SK-N-SH treated with all-trans-retinoic acid at 6 μM for 48 hours (cell line): ENCODE data around the gene HDAC4.

Source experiments
- ATAC-seq: fragments of 200-7000 bp; cut with Tn5 transposase; 3 replicates; pipeline ENCODE4 v1.9.1; 2020; ENCODE audit warnings: mild to moderate bottlenecking, moderate library complexity
- ARNTL ChIP-seq: fragments of 450-650 bp; formaldehyde crosslinking; IDR thresholded peaks from 2 replicates; pipeline ENCODE4 v1.5.0; 2020; ENCODE audit warnings: low read depth, mild to moderate bottlenecking, moderate library complexity, borderline replicate concordance
- BACH2 ChIP-seq: fragments of 250-450 bp; sonication (Bioruptor Pico); IDR thresholded peaks from 2 replicates; pipeline ENCODE4 v1.9.0; 2021; ENCODE audit warnings: mild to moderate bottlenecking, borderline replicate concordance
- CSDC2 ChIP-seq: fragments of 250-450 bp; sonication (Bioruptor Pico); IDR thresholded peaks from 2 replicates; pipeline ENCODE4 v1.5.0; 2020; ENCODE audit warnings: mild to moderate bottlenecking, moderate library complexity
- ESRRG ChIP-seq: fragments of 250-450 bp; sonication (Bioruptor Pico); IDR thresholded peaks from 2 replicates; pipeline ENCODE4 v1.6.1; 2021; ENCODE audit warnings: mild to moderate bottlenecking
- OSR1 ChIP-seq: fragments of 250-450 bp; sonication (Bioruptor Pico); IDR thresholded peaks from 2 replicates; pipeline ENCODE4 v1.8.0; 2022; ENCODE audit warnings: moderate library complexity, mild to moderate bottlenecking, inconsistent platforms
- PPARA ChIP-seq: fragments of 250-450 bp; sonication (Bioruptor Pico); IDR thresholded peaks from 2 replicates; pipeline ENCODE4 v1.5.0; 2020; ENCODE audit warnings: mild to moderate bottlenecking, borderline replicate concordance
- RARB ChIP-seq: fragments of 250-450 bp; sonication (Bioruptor Pico); IDR thresholded peaks from 2 replicates; pipeline ENCODE4 v1.8.0; 2021; ENCODE audit warnings: mild to moderate bottlenecking, moderate library complexity
- SNAI2 ChIP-seq: fragments of 250-450 bp; sonication (Bioruptor Pico); IDR thresholded peaks from 2 replicates; pipeline ENCODE4 v1.5.0; 2020; ENCODE audit warnings: mild to moderate bottlenecking, moderate library complexity
- TCF4 ChIP-seq: fragments of 250-450 bp; sonication (Bioruptor Pico); IDR thresholded peaks from 2 replicates; pipeline ENCODE4 v1.8.0; 2021; ENCODE audit warnings: mild to moderate bottlenecking, moderate library complexity, borderline replicate concordance
- ZC3H10 ChIP-seq: fragments of 250-450 bp; sonication (Bioruptor Pico); IDR thresholded peaks from 2 replicates; pipeline ENCODE4 v1.5.1; 2021; ENCODE audit warnings: mild to moderate bottlenecking, moderate library complexity
- ZFP3 ChIP-seq: fragments of 250-450 bp; sonication (Bioruptor Pico); IDR thresholded peaks from 2 replicates; pipeline ENCODE4 v1.5.0; 2020; ENCODE audit warnings: mild to moderate bottlenecking, moderate library complexity
- ZNF565 ChIP-seq: fragments of 450-650 bp; formaldehyde crosslinking; conservative IDR thresholded peaks from 2 replicates; pipeline ENCODE4 v1.5.0; 2020; ENCODE audit warnings: low read depth, mild to moderate bottlenecking, moderate library complexity
- ZNF8 ChIP-seq: fragments of 450-650 bp; formaldehyde crosslinking; IDR thresholded peaks from 2 replicates; pipeline ENCODE4 v1.5.0; 2020; ENCODE audit warnings: mild to moderate bottlenecking, moderate library complexity
- TF ChIP-seq, protein P1 (sequence below): fragments of 250-450 bp; sonication (Bioruptor Pico); IDR thresholded peaks from 2 replicates; pipeline ENCODE4 v1.5.0; 2020; ENCODE audit warnings: mild to moderate bottlenecking, moderate library complexity
- TF ChIP-seq, protein P2 (sequence below): fragments of 250-450 bp; sonication (Bioruptor Pico); IDR thresholded peaks from 2 replicates; pipeline ENCODE4 v1.8.0; 2020; ENCODE audit warnings: mild to moderate bottlenecking, moderate library complexity, borderline replicate concordance
- TF ChIP-seq, protein P3 (sequence below): fragments of 250-450 bp; sonication (Bioruptor Pico); IDR thresholded peaks from 2 replicates; pipeline ENCODE4 v1.5.1; 2020; ENCODE audit warnings: low read depth, mild to moderate bottlenecking, moderate library complexity

Gene HDAC4

DNA sequence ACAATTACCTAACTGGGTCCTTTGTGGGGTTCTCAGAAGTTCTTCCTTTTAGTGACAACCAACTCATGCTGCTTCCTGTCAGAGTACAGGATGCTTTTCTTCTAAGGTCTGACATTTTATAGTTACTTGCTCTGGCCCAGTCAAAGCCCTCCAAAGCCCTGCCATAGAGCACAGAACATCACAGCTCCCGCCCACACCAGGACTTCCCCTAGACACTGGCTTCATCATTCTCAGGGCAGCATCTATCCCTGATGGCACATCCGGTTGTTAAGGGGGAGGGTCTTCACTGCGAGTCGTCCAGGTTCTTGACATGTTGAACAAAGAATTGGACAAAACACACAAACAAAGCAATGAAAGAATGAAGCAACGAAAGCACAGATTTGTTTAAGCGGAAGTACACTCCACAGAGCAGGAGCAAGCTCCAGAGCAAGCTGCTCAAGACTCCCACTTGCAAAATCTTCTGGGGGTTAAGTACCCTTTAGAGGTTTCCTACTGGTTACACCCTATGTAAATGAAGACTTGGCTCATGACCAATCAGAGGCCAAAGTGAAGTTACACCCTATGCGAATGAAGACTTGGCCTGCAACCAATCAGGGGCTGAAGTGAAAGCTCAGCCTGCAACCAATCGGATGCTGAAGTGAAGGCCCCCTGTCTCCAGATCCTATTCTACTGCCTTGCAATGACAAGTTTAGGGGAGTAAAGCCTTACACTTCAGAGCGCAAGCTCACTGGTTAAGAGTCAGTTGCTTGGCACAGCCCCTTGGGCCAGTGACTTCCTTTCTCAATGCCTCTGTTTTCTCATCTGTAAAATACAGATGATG lies 79.0 kb downstream of the HDAC4 start:
- TF ChIP-seq RARB (CRISPR knock-in tag) (no peak), ZNF8 (CRISPR knock-in tag) (no peak), PPARA (CRISPR knock-in tag) (no peak)
- no peak for ATAC-seq

DNA sequence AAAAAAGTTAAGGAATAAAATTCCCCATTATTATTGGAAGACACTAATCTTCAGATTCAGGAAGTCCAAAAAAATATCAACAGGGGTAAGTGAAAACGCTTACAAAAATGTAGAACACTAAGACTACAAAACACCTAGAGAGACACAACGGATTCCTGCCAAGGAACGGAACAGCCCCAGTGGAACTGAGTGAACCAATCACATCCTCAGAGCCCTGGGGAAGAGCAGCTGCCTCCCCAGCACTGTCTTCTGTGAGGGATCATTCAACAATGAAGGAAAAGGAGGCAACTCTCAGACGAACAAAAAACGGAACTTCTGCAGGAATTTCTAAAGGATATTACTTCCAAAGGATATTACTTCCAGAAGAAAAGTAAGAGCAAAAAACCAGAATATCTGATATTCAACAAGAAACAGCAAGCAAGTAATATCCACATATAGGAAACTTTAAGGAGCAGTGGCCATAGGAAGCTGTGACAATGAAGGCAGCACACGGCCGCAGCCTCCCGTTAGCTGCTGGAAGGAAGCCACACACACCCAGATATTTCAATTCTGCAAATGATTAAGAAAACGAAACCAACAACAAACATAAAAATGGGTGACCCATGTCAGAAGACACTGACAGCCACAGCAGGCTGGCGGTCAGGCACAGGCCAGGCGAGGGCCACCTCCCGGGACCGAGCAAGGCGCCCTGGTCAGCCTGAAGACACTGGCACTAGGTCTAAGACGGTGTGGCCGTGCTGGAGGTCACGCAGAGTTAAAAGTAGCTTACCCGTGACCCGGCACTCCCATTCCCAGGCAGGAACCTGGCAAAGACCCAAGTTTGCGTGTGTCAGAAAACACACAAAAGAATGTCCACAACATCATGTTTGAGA lies 81.8 kb downstream of the HDAC4 start:
- TF ChIP-seq ZC3H10 (no peak), PPARA (CRISPR knock-in tag) (no peak), CSDC2 (no peak)
- TF ChIP-seq, protein P1, sequence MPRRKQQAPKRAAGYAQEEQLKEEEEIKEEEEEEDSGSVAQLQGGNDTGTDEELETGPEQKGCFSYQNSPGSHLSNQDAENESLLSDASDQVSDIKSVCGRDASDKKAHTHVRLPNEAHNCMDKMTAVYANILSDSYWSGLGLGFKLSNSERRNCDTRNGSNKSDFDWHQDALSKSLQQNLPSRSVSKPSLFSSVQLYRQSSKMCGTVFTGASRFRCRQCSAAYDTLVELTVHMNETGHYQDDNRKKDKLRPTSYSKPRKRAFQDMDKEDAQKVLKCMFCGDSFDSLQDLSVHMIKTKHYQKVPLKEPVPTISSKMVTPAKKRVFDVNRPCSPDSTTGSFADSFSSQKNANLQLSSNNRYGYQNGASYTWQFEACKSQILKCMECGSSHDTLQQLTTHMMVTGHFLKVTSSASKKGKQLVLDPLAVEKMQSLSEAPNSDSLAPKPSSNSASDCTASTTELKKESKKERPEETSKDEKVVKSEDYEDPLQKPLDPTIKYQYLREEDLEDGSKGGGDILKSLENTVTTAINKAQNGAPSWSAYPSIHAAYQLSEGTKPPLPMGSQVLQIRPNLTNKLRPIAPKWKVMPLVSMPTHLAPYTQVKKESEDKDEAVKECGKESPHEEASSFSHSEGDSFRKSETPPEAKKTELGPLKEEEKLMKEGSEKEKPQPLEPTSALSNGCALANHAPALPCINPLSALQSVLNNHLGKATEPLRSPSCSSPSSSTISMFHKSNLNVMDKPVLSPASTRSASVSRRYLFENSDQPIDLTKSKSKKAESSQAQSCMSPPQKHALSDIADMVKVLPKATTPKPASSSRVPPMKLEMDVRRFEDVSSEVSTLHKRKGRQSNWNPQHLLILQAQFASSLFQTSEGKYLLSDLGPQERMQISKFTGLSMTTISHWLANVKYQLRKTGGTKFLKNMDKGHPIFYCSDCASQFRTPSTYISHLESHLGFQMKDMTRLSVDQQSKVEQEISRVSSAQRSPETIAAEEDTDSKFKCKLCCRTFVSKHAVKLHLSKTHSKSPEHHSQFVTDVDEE (CRISPR knock-in tag) = no peak
- ATAC-seq = no peak

DNA sequence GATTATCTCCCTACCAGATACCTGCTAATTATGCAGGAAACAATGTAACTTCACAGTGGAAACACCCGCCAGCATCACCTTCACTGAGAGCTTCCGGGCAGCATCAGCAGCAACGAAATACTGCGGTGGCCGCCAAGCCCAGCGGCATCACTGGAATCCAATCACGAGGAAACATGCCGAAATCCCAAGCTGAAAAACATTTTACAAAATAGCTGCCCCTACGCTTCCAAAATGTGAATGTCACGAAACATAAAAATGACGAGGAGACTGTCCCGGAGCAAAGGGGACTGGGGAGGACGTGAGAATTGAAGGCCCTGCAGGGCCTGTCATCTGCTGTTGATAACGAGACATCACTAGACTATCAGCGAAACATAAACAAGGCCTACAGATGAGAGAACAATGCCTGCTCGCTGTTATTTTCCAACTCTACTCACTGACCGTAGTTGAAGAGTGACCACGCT lies 82.6 kb downstream of the HDAC4 start:
- ATAC-seq = no peak
- no peak for TF ChIP-seq TCF4
- no peak for TF ChIP-seq ZFP3 (CRISPR knock-in tag)
- TF ChIP-seq OSR1 (CRISPR knock-in tag) = no peak
- TF ChIP-seq, protein P2, sequence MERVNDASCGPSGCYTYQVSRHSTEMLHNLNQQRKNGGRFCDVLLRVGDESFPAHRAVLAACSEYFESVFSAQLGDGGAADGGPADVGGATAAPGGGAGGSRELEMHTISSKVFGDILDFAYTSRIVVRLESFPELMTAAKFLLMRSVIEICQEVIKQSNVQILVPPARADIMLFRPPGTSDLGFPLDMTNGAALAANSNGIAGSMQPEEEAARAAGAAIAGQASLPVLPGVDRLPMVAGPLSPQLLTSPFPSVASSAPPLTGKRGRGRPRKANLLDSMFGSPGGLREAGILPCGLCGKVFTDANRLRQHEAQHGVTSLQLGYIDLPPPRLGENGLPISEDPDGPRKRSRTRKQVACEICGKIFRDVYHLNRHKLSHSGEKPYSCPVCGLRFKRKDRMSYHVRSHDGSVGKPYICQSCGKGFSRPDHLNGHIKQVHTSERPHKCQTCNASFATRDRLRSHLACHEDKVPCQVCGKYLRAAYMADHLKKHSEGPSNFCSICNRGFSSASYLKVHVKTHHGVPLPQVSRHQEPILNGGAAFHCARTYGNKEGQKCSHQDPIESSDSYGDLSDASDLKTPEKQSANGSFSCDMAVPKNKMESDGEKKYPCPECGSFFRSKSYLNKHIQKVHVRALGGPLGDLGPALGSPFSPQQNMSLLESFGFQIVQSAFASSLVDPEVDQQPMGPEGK (CRISPR knock-in tag) = no peak
- no peak for TF ChIP-seq BACH2

DNA sequence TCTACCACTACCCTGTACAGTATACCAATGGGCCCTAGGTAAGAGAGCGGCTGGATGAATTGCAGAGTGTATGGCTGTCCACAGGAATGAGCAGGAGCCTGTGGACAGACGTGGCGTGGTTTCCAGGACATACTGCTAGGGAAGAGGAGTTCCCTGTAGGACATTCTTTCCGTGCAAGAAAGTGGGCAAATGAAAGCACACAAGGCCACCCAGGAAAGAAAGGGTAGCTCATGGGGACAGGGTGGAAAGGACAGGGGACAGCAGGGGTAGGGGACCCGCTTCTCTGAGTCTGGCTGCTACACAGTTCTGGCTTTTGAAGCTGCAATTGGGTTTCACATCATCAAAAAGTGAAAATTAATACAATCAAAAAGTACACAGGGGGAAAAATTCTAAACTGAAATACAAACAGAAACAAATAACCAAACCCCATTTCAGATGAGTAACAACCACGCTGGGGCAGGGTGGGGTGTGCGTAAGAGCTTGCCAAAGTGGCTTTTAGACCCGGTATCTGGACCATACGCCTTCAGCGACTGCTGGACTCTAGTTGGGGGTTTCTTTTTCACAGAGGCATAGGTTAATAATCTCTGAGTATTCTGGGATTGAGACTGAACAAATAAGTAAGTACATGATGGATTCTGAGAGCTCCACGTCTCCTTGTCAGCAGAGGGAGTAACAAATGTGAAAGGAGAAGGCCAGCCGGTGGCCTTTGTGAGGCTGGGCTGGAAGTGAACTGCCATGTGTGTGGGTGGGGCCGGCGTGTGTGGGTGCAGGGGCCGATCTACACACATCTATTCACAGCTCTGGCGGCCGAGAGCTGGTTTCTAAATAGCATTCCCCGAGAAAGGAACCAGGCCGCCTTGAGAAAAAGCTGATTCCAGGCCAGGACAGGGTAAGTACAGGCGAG lies 84.0 kb downstream of the HDAC4 start:
- TF ChIP-seq ZC3H10 (no peak), SNAI2 (CRISPR knock-in tag) (no peak), ZNF565 (no peak), PPARA (CRISPR knock-in tag) (no peak), ARNTL (no peak), RARB (CRISPR knock-in tag) (no peak), ESRRG (no peak)
- TF ChIP-seq, protein P3, sequence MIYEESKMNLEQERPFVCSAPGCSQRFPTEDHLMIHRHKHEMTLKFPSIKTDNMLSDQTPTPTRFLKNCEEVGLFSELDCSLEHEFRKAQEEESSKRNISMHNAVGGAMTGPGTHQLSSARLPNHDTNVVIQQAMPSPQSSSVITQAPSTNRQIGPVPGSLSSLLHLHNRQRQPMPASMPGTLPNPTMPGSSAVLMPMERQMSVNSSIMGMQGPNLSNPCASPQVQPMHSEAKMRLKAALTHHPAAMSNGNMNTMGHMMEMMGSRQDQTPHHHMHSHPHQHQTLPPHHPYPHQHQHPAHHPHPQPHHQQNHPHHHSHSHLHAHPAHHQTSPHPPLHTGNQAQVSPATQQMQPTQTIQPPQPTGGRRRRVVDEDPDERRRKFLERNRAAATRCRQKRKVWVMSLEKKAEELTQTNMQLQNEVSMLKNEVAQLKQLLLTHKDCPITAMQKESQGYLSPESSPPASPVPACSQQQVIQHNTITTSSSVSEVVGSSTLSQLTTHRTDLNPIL (CRISPR knock-in tag) = no peak
- TF ChIP-seq, protein P1 (CRISPR knock-in tag) = no peak
- TF ChIP-seq, all 23 proteins: peak for 0
- no peak for ATAC-seq
